Uterus (tissue), 2 donors: ENCODE data around the gene ZCWPW1.

Experiments
- POLR2A ChIP-seq, 2 donors: fragments of 450-650 bp; IDR thresholded peaks; one replicate each; pipeline ENCODE4 v1.6.1; 2016; ENCODE audit warnings: antibody characterized with exemption in 2 of 2, mild to moderate bottlenecking in 1 of 2, moderate library complexity in 1 of 2
- TF ChIP-seq, protein P1 (sequence below), 4 experiments: fragments of 200-600 bp in 2 of 4; fragments of 450-650 bp in 2 of 4; sonication (generic) in 2 of 4; IDR thresholded peaks; one replicate each; pipeline ENCODE4 v1.5.1; 2016 to 2019; ENCODE audit warnings: antibody characterized with exemption in 4 of 4, mild to moderate bottlenecking in 2 of 4, moderate library complexity in 1 of 4

DNA sequence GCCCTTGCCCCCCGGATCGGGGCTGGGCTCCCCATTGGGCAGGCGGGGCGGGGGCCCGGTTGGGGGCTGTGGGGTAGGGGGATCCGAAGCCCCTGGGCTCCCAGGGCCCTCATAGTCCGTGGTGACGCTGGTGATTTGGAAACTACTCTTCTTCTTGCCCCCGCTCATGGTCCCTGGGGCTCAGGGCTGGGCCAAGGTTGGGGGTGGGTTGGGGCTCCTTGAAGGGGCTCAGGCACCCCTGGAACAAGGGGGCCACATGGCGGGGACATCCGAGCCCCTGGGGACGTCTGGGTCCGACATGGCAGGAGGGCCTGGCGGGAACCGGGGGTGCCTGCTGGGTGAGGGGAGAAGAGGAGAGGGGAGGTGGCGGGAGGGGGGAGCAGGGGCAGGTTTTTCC is 49.4 kb upstream of the ZCWPW1 start:
- TF ChIP-seq, protein P1, sequence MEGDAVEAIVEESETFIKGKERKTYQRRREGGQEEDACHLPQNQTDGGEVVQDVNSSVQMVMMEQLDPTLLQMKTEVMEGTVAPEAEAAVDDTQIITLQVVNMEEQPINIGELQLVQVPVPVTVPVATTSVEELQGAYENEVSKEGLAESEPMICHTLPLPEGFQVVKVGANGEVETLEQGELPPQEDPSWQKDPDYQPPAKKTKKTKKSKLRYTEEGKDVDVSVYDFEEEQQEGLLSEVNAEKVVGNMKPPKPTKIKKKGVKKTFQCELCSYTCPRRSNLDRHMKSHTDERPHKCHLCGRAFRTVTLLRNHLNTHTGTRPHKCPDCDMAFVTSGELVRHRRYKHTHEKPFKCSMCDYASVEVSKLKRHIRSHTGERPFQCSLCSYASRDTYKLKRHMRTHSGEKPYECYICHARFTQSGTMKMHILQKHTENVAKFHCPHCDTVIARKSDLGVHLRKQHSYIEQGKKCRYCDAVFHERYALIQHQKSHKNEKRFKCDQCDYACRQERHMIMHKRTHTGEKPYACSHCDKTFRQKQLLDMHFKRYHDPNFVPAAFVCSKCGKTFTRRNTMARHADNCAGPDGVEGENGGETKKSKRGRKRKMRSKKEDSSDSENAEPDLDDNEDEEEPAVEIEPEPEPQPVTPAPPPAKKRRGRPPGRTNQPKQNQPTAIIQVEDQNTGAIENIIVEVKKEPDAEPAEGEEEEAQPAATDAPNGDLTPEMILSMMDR (IDR thresholded peaks at IDR 0.05), result no peak
- no peak for TF ChIP-seq POLR2A (IDR thresholded peaks at IDR 0.05)
